Liver (tissue), 3 donors: ENCODE data around the gene ARHGAP12.

Experiments
- CTCF ChIP-seq: fragments of 150-350 bp; IDR thresholded peaks from 2 replicates; pipeline ENCODE4 v1.5.1; 2017; ENCODE audit warnings: improper control_type of control experiment, low read depth, low read length; ENCODE audit not compliant: missing input control
- GABPA ChIP-seq, 2 donors: IDR thresholded peaks in 1 of 2; conservative IDR thresholded peaks in 1 of 2; 2 replicates each; pipeline ENCODE4 v1.6.1; 2016; ENCODE audit warnings: antibody characterized with exemption in 2 of 2, mild to moderate bottlenecking in 1 of 2, moderate library complexity in 1 of 2
- HNF4G ChIP-seq: IDR thresholded peaks from 2 replicates; pipeline ENCODE4 v1.6.1; 2016; ENCODE audit warnings: antibody characterized with exemption
- REST ChIP-seq: IDR thresholded peaks from 2 replicates; pipeline ENCODE4 v1.6.1; 2016; ENCODE audit warnings: antibody characterized with exemption, mild to moderate bottlenecking
- RXRA ChIP-seq, 2 donors: IDR thresholded peaks; 2 replicates each; pipeline ENCODE4 v1.6.1; 2017 to 2018; ENCODE audit warnings: antibody characterized with exemption in 2 of 2, mild to moderate bottlenecking in 1 of 2
- ZBTB33 ChIP-seq: IDR thresholded peaks from 2 replicates; pipeline ENCODE4 v1.6.1; 2016; ENCODE audit warnings: antibody characterized with exemption
- donor health status: healthy.
- donor health status: healthy.

- TF ChIP-seq RXRA (IDR thresholded peaks at IDR 0.05), result peak in 1 of 2 donors; percentile 24
- TF ChIP-seq CTCF, result no peak
- TF ChIP-seq REST, result no peak
- no peak for TF ChIP-seq HNF4G
- no peak for TF ChIP-seq GABPA (IDR thresholded peaks at IDR 0.05 in 1 of 2, conservative IDR thresholded peaks at IDR 0.05 in 1 of 2)
- TF ChIP-seq ZBTB33, result no peak
These were observed 49.0 kb upstream of the ARHGAP12 start for GRCh38 chr10:31977440-31978155.
